Peyer's patch (tissue), 4 donors: ENCODE results near the gene ZFP92. TPM values are rescaled to one million over a fixed set of nuclear protein-coding genes. Genes with fewer than 3 reads are reported as not detected.

Source experiments
- DNase-seq, 3 donors: peaks; one replicate each; pipeline ENCODE4 v3.0.0-alpha.2; 2017 to 2019
- H3K27ac ChIP-seq, 4 donors: fragments of 200-600 bp; sonication (generic); one replicate each; pipeline ENCODE4 v1.5.1; 2016 to 2019
- H3K27me3 ChIP-seq, 2 donors: fragments of 200-600 bp; sonication (generic); one replicate each; pipeline ENCODE4 v1.5.1; 2019
- H3K36me3 ChIP-seq, 3 donors: fragments of 200-600 bp; sonication (generic); one replicate each; pipeline ENCODE4 v1.5.1; 2016 to 2019
- H3K4me1 ChIP-seq, 4 donors: fragments of 200-600 bp; sonication (generic); one replicate each; pipeline ENCODE4 v1.5.1; 2016 to 2019
- H3K4me3 ChIP-seq, 4 donors: fragments of 200-600 bp; sonication (generic); 1 replicate in 3 of 4; 2 replicates in 1 of 4; pipeline ENCODE4 v1.5.1; 2016 to 2019; ENCODE audit warnings: mild to moderate bottlenecking in 1 of 4
- H3K9me3 ChIP-seq, 4 donors: fragments of 200-600 bp; sonication (generic); one replicate each; pipeline ENCODE4 v1.5.1; 2016 to 2019; ENCODE audit warnings: mild to moderate bottlenecking in 1 of 4
- POLR2A ChIP-seq, 2 donors: fragments of 450-650 bp; IDR thresholded peaks; one replicate each; pipeline ENCODE4 v1.5.1; 2017; ENCODE audit warnings: antibody characterized with exemption in 2 of 2, mild to moderate bottlenecking in 2 of 2, moderate library complexity in 2 of 2
- total RNA-seq, 4 donors: library from RNA; depleted of rRNA; stranded (reverse); fragments of >200 nt; gene quantifications; one replicate each; pipeline ENCODE4 v1.1.0, GENCODE V29; 2016
- TF ChIP-seq, protein P1 (sequence below), 6 experiments: fragments of 450-650 bp in 4 of 6; fragments of 200-600 bp in 2 of 6; sonication (generic) in 1 of 6; IDR thresholded peaks; one replicate each; pipeline ENCODE4 v1.5.1; 2017 to 2019; ENCODE audit warnings: antibody characterized with exemption in 6 of 6, mild to moderate bottlenecking in 3 of 6, moderate library complexity in 1 of 6

Gene ZFP92
- total RNA-seq, 4 donors from 2014 or later, result 0.19 to 2.3 (median 0.81) TPM

DNA sequence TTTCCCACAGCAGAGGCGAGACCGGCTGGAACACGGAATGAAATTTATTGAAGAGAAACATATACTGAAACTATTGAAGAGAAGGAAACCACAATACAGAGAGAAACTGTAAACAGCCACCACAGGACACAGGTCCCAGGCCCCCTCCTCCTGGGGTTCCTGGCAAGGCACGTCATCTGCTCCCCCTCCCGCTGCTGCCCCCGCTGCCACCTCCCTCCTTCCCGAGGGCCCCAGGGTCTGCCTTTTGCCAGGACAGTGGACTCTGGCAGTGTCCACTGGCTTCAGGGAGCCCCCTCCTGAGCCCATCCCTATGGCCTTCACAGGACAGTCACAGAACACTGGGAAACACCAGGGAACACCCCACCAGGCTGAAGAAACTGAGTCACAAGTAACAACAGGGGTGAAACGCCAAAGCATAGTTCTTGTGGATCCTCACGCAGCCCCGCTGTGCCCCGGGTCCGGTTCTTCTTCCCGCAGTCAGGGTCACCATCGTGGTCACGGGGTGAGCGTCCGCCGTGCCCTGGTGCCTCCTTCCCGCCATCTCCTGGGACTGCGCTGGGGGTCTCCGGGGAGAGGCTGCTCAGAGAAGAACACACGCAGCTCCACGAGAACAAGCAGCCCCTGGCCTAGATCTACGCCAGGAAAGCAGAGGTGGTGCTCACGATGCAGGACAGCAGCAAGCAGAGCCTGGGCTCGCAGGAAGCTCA lies 15.5 kb upstream of the ZFP92 start:
- Histone ChIP-seq H3K27me3 (no peaks in the 10 kb centered on the region), H3K4me3 (no peak overlapping the region), H3K36me3 (no peaks in the 10 kb centered on the region), H3K27ac (no peak overlapping the region), H3K4me1 (no peaks in the 10 kb centered on the region), H3K9me3 (no peaks in the 10 kb centered on the region)
- no peak for TF ChIP-seq POLR2A (IDR thresholded peaks at IDR 0.05)
- TF ChIP-seq, protein P1, sequence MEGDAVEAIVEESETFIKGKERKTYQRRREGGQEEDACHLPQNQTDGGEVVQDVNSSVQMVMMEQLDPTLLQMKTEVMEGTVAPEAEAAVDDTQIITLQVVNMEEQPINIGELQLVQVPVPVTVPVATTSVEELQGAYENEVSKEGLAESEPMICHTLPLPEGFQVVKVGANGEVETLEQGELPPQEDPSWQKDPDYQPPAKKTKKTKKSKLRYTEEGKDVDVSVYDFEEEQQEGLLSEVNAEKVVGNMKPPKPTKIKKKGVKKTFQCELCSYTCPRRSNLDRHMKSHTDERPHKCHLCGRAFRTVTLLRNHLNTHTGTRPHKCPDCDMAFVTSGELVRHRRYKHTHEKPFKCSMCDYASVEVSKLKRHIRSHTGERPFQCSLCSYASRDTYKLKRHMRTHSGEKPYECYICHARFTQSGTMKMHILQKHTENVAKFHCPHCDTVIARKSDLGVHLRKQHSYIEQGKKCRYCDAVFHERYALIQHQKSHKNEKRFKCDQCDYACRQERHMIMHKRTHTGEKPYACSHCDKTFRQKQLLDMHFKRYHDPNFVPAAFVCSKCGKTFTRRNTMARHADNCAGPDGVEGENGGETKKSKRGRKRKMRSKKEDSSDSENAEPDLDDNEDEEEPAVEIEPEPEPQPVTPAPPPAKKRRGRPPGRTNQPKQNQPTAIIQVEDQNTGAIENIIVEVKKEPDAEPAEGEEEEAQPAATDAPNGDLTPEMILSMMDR (IDR thresholded peaks at IDR 0.05), result no peak
- DNase-seq, result no peak

DNA sequence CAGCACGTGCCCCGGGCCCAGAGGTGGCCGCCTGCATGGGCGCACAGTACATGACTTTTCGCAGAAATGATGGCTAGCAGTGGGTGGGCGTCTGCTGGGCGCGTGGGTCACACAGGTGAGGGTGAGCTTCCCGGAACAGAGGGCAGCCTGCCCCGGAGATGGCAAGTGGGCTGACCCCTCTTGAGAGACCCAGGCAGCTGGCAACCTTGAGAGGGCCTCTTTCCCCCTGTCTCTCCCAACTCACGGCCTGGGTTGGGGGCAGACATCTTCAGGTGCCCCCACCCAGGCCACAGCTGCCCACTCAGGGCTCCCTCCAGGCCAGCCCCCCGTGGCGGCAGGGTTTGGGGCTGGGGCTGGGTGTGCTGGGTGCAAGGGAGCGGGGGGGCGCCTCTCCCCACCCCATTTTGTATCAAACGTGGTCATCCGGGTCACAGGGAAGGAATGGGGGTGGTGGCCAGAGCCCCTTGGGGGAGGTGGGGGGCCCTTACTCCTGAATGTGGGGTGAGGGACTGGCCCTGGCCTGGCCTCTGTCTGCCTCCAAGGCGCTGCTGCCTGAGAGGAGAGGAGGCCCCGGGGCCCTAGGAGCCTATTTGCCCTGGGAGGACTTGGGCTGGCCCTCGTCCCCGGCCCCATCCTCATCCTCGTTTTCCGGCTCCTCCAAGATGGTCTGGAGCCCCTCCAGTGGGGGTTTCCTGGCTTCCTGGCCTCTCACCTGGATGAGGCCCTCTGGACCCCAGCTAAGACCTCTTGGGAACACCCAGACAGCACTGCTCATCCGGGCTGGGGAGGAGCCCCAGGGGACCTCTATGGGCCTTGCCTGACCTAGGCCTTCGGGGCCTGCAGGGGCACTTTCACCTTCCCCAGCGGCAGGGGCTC lies 14.7 kb upstream of the ZFP92 start:
- H3K27me3 ChIP-seq, result no peaks in the 10 kb centered on the region
- H3K27ac ChIP-seq, result no peak overlapping the region
- TF ChIP-seq POLR2A (IDR thresholded peaks at IDR 0.05), result no peak
- TF ChIP-seq, protein P1 (IDR thresholded peaks at IDR 0.05), result no peak
- no peaks in the 10 kb centered on the region for H3K9me3 ChIP-seq
- H3K4me1 ChIP-seq, result no peaks in the 10 kb centered on the region
- no peaks in the 10 kb centered on the region for H3K36me3 ChIP-seq
- H3K4me3 ChIP-seq, result no peak overlapping the region
- DNase-seq, result no peak

DNA sequence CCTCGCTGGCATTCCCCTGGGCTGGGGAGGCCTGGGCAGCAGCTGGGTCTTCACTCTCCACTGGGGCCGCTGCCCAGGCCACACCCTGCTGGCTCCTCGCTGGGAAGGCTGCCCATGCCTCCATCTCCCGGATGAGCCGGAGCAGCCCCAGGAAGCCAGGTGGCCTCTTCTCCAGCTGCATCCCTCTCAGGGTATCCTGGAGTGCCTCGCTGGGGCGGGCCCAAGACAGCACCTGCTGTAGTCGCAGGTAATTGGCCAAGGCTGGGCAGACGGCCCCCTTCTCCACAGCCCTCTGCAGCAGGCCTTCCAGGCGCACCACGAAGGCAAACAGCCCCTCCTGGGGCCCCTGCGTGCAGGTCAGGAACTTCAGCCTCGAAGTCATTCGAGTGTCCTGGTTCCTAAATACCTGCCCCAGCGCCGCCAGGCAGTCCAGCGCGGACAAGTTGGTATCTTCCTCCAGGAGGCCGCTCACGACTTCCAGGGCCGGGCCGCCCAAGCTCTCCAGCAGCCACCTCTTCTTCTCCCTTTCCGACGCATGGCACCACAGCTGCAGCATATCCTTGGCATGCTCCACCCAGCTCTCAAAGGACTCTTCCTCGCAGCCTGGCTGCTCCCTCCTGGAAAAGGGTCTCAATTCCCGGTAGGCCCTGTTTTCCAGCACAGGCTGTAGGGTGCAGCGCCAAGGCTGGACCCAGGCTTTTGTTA lies 13.9 kb upstream of the ZFP92 start:
- Histone ChIP-seq H3K4me3 (no peak overlapping the region), H3K27me3 (no peaks in the 10 kb centered on the region), H3K27ac (no peak overlapping the region), H3K36me3 (no peaks in the 10 kb centered on the region), H3K9me3 (no peaks in the 10 kb centered on the region), H3K4me1 (no peaks in the 10 kb centered on the region)
- DNase-seq, result no peak
- TF ChIP-seq, protein P1 (IDR thresholded peaks at IDR 0.05), result no peak
- no peak for TF ChIP-seq POLR2A (IDR thresholded peaks at IDR 0.05)

DNA sequence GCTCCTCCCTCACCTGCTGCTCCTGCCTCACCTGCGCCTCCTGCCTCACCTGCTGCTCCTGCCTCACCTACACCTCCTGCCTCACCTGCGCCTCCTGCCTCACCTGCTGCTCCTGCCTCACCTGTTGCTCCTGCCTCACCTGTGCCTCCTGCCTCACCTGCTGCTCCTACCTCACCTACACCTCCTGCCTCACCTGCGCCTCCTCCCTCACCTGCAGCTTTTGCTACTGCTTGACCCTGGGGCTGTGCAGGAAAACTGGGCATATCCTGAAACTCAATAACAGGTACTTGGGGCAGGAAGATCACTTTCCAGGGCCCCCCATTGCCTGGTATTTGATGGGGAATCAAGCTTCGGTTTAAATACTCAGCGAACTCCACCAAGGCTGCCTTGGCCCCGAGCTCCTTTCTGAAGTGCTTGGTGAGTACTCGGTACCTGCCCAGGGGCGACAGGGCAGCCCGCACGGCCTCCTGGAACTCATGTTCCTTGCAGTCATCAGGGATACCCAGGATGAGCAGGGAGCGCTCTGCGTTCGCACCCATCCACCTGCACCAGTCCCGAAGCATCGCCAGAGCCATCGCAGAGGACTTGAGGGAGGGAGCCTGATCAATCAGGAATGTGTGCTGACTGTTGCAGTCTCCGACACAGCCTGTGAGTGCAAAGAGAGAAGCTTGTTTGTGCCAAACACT lies 12.9 kb upstream of the ZFP92 start:
- Histone ChIP-seq H3K4me3 (no peak overlapping the region), H3K27me3 (no peaks in the 10 kb centered on the region), H3K4me1 (no peaks in the 10 kb centered on the region), H3K9me3 (no peaks in the 10 kb centered on the region), H3K36me3 (no peaks in the 10 kb centered on the region), H3K27ac (no peak overlapping the region)
- TF ChIP-seq, protein P1 (IDR thresholded peaks at IDR 0.05), result no peak
- no peak for TF ChIP-seq POLR2A (IDR thresholded peaks at IDR 0.05)
- no peak for DNase-seq
